ENCODE results near the gene S100A13.

GRCh38 chr1:153646672-153647345, 19.5 kb upstream of the S100A13 start:
- TF ChIP-seq EP300 (IDR thresholded peaks at IDR 0.05): no peak
- no peak for TF ChIP-seq CTCF (IDR thresholded peaks at IDR 0.05)
- TF ChIP-seq POLR2AphosphoS5 (IDR thresholded peaks at IDR 0.05): no peak
